Ishikawa (cell line): Measurements from ENCODE around the gene TDRD5.

Experiments
- EP300 ChIP-seq: IDR thresholded peaks from 2 replicates; pipeline ENCODE4 v1.6.1; 2012; ENCODE audit warnings: borderline replicate concordance
- FOXM1 ChIP-seq: IDR thresholded peaks from 2 replicates; pipeline ENCODE4 v1.6.1; 2012; ENCODE audit warnings: low read depth, borderline replicate concordance
- RAD21 ChIP-seq: IDR thresholded peaks from 2 replicates; pipeline ENCODE4 v1.6.1; 2012; ENCODE audit warnings: low read depth
- TAF1 ChIP-seq: IDR thresholded peaks from 2 replicates; pipeline ENCODE4 v1.6.1; 2012; ENCODE audit warnings: low read depth, mild to moderate bottlenecking
- TEAD4 ChIP-seq: IDR thresholded peaks from 2 replicates; pipeline ENCODE4 v1.6.1; 2012
- YY1 ChIP-seq: IDR thresholded peaks from 2 replicates; pipeline ENCODE4 v1.6.1; 2012; ENCODE audit warnings: low read depth
- ZBTB7A ChIP-seq: IDR thresholded peaks from 2 replicates; pipeline ENCODE4 v1.6.1; 2012; ENCODE audit warnings: low read depth
- TF ChIP-seq, protein P1 (sequence below): IDR thresholded peaks from 2 replicates; pipeline ENCODE4 v1.6.1; 2012

DNA sequence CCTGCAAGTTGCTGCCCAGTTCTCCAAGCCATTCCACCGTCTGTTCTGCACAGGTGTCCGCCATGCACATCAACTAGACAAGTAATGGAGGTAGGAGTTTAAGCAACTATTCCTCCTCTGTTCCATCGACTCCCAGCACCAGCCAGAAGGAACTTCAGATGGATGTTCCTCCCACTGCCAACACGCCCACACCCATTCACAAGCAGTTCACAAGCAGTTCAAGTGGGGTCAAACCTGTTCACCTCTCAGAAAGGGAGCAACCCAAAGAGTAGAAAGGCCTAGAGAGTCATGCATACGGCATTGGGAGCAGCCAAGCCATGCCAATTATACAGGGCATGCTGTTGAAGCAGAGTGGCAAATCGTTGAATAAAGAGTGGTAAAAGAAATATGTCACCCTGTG lies 4.3 kb upstream of the TDRD5 start:
- TF ChIP-seq FOXM1 (no peak), TAF1 (no peak), RAD21 (no peak), EP300 (no peak), TEAD4 (no peak), ZBTB7A (no peak), YY1 (no peak)
- TF ChIP-seq, protein P1, sequence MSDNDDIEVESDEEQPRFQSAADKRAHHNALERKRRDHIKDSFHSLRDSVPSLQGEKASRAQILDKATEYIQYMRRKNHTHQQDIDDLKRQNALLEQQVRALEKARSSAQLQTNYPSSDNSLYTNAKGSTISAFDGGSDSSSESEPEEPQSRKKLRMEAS = no peak
